HG03565 (cell line): ENCODE measurements around the gene ELAPOR1.
"Not testable (repeated sequence)": the region's sequence is repeated elsewhere in the genome, so short reads cannot be mapped to it uniquely, and the experiment has no call there.

ENCODE experiments used
- ATAC-seq: cut with Tn5 transposase; IDR thresholded peaks from one replicate; pipeline ENCODE4 v1.9.1; 2021; ENCODE audit warnings: mild to moderate bottlenecking, moderate library complexity; ENCODE audit not compliant: unreplicated experiment

Gene ELAPOR1

DNA sequence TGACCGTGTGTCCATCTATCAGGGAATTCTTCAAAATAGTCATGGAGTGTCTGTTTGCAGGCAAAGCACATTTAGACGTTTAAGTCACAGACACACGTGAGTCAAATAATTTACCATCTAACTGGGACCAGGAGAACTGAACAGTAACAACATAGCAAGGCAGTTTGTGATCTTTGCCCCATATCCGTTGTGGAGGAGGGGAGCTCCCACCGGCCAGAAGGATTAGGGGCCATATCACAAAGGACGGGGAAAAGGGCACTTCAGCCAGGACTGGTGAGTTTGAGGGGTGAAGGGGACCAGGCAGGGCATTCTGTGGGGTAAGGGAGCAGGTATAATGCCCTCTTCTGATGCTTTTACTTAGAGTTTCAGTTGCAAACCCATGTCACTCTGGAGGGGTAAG is 22.9 kb downstream of the ELAPOR1 start:
- ATAC-seq, result no peak

DNA sequence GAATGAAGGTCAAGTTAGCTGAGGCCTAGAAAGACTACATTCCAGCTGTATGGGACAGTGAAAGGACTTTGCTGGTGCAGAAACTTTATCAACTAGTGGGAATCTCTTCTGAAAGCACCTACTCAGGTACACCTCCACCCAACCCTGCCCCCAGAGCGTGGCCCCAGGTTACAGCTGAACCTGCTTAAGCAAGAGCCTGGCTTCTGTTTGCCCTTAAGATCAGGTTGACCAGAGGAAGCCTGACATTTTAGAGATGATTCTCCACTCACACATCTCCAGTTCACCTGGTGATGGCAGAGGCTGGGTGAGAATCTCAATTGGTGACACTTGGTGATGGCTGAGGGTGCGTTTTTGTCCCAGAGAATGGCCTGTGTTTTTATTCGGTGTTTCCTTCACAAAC is 24.0 kb downstream of the ELAPOR1 start:
- ATAC-seq, result no peak

DNA sequence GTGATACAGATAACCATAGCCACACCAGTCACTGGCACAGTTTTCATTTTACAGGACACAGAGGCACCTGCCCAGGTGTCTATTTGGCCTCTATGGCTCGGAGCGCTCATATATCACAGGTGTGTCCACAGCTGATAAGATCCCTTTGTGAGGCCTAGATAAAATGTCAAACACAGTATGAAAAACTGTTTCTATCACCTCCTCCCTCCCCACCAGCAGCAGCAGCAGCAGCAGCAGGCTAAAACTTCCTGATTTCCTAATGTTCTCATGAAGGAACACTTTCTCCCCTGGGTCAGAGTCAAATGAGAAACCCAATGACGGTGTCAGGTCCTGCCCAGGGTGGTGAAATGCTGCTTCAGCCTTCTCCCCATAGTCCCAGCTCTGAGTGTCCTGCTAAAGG is 24.4 kb downstream of the ELAPOR1 start:
- ATAC-seq, result no peak

DNA sequence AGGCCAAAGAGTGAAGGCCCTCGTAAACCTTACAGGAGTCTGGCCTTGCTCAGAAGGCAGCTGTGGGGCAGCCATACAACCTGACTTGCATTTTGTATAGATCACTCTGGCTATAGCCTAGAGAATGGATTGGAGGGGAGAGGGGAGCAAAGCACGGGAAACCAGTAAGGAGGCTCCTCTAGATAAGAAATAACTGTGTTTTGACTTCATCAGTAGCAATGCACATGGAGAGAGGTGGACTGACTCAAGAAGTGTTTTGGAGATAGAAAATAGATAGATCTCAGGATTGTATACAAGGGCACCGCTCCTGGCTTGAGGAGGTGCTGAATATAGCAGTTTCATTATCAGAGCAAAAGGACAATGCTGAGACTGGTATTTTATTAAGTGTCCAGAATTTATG is 26.5 kb downstream of the ELAPOR1 start:
- ATAC-seq, result no peak

DNA sequence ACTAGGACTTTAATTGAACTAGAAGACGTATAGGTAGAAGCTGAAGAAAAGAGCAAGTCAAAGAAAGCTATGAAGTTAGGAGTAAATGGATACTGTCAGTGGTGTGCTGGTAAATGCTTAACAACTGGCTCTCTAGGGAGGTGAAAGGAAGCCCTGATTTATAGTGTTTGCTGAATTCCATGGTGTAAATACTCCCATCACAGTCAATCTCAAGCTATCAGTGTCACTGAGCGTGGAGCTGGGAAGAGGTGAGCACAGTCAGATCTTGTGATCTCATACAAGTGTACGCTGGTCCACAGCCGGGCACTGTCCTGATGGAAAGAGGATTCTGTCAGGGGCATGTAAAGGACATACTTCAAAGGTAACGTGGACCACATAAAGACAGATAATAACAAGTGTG is 28.3 kb downstream of the ELAPOR1 start:
- no peak for ATAC-seq

DNA sequence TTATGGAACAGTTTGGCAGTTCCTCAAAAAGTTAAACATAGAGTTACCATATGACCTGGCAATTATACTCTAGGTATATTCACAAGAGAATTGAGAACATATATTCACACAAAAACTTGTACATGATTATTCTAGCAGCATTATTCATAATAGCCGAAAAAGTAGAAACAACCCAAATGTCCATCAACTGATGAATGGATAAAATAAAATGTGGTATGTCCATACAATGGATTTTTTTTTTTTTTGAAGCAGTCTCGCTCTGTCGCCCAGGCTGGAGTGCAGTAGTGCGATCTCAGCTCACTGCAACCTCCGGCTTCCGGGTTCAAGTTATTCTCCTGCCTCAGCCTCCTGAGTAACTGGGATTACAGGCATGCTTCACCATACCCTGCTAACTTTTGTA is 28.8 kb downstream of the ELAPOR1 start:
- ATAC-seq, result not testable (repeated sequence)

DNA sequence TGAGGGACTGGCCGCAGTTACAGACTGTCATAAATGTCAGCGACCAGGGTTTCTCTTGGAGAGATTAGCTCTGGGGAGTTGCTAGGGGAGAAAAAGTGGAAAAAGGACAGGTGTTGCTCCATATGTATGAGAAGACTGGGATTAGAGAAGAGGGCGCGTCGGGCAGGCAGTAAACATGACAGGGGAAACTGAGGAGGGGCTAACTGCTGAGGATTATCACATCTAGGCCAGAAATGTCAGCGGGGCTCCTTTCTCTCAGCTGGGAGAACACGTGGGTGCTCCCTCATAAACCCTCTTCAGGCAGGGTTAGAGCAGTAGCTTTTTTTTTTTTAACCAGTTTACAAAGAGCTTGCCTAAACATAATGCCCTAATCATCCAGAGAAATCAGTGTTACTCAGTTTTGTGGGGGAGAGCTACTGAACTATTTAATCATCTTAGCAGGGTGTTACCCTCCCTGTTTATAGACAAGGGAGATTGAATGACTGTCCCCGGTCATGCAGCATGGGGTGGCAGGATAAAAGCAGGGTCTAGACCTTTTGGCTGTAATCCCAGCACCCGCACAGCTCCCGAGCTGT is 35.2 kb downstream of the ELAPOR1 start:
- no peak for ATAC-seq

DNA sequence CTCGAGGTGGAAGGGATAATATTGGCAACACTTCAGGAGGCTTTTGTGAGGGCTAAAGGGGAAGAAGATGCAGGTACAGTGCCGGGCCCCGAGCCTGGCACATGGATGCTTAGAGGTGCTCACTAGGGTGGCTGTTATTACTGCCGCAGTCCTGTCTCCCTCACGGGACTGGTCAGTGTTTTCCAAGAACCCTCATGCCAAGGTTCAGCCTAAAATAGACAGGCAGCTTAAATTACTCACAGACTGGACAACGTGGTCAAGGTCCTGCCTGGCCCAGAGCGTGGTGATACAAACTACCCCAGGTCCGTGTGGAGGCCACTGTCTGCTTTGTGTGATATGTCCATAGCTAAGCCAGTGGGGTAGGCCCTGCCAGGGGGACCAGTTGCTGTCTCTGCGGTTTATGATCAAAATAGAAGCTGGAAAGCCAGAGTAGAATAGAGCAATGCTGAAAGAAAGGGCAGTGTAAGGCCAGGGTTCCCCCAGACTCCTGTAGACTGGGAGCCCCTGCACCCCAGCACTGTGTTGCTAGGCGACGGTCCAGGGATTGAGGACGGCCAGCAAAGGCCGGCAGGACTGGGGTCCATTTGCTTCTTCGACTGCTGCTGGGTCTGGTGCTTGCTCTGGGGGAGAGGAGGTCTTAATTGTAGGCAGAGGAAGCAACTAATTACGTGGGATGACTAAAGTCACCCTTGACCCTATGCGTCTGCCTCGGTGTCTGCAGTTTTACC is 36.1 kb downstream of the ELAPOR1 start:
- ATAC-seq, result no peak

DNA sequence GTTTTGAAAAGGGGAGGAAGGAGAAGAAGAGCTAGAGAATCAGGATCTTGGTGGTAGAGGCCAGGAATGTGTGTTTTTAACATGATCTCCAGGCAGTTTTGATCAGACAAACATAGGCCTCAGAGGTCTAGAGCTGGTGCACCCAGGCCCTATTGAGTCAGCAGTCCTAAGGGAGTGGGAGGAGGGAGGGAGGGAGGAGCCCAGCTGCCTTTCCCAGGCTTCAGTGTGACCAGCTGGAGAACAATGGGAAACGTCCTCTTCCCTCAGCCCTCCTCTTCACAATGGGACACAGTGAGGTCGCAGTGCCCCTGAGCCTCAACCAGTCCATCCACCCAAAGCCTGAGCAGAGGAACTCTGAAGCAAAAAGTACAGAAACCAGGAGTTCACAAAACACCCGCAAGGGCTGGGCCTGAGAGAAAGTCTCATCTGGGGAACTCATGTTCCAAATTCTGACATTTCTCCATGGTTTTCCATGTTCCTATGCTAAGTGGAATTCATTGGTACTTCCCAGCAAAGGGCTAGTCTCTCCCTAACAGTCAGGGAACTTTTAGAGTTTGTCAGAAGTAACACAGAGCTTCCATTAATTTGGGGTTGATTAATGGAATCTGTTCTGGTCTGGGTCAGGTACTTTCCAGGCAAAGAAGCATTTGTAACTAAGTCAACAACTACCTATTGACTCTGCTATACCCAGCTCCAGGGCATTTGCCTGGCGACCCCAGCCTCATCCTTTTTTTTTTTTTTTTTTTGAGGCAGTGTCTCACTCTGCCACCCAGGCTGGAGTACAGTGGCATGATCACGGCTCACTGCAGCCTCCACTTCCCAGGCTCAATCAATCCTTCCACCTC is 37.5 kb downstream of the ELAPOR1 start:
- ATAC-seq, result no peak

DNA sequence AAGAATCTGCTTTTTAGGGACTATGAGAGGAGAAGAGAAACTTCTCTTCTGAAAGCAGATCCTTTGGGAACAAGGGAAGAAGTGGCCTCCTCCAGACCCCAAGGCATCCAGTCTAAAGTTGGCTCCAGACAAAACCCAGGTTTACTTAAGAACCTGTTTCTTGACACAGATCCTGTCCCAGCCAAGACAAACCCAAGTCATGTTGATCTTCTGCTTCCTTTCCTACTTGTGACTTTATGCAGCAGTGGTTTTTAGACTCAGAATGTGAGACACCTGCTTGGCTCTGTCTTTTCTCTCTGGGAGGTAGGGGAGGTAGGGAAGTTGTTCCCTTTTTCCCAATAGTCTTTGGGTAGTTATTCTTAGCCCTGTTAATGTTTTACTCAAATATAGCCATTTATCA is 38.3 kb downstream of the ELAPOR1 start:
- ATAC-seq, result no peak

DNA sequence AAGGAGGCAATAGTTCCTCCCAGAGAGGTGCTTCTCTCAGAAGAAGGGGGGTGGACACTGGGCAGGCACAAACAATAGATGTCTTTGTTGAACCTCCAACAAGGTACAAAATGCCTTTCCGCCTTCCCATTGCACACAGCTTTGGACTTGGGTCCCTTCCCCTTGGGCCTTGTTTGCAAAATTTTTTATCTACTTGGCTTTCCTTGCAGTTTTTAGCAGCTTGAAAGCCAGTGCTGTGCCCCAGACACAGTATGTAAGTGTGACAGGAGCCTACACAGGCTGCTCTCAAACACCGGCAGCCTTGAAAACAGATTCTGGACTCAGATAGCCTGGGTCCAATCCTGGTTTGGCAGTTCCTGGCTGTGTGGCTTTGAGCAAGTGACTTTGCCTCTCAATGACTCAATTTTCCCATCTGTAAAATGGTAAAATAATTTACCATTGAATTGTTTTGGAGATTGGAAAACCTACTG is 43.0 kb downstream of the ELAPOR1 start:
- ATAC-seq, result no peak

DNA sequence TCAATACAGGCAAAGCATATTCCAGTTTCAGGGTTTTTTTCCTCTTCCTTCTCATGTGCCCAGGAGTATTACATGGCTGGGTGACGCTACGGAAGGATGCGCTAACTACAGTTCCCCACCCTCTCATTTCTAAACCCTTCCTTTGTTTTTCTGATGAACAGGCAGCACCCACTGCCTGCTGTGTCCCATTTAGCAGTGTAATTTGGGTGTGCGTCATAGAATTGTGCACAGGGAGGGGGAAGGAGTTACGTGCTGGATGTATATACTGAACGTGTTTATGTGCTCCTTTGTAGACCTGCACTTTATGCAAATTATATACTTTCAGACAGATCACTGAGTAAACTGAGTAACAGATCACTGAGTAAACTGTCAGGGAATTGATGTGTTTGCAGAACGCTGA is 44.5 kb downstream of the ELAPOR1 start:
- no peak for ATAC-seq

DNA sequence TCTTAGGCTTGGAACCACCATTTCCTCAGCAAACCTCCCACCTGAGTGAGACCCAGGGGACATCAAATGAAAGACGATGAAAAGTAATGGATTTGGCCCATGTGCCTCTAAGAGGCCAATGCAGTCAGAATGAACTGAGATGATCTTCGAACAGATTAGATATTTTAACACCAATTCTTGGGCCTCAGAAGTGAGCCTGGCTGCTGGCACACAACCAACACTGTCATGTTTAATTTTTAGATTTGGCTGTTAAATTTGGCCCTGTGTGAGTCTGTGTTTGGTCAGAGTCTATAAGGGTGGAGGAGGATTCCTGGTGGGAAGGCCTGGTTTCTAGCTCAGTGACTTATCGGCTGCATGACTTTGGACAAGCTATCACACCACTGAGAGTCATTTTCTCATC is 45.4 kb downstream of the ELAPOR1 start:
- no peak for ATAC-seq

DNA sequence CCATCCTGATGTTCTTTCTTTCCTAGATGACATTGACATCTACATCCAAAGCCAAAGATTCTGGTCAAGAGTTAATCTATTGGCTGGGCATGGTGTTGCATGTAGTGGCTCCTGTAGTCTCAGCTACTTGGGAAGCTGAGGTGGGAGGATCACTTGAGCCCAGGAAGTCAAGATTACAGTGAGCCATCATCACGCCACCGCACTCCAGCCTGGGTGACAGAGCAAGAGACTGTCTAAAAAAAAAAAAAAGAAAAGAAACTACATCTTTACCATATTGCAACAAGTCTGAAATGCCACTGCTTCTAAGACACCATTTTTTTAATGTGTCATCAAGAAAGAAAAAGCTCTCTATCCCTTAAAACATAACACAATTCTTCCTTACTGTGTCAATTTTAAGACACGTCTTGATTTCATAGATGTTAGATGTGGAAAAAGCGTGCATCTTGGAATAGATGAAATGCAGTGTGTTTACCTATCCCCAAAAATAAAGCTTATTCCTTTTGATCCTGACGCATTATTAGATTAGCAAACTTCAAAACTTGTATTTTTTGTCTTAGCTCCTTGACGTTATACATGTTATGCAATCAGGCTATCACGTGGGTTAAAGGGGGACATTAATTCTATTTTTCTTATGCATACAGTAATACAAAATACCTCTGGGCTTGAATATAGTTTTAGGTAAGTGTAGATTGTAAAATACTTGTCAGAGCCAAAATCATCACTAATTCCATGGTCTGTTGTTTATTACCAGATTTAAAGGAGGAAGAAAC is 46.3 kb downstream of the ELAPOR1 start:
- no peak for ATAC-seq

DNA sequence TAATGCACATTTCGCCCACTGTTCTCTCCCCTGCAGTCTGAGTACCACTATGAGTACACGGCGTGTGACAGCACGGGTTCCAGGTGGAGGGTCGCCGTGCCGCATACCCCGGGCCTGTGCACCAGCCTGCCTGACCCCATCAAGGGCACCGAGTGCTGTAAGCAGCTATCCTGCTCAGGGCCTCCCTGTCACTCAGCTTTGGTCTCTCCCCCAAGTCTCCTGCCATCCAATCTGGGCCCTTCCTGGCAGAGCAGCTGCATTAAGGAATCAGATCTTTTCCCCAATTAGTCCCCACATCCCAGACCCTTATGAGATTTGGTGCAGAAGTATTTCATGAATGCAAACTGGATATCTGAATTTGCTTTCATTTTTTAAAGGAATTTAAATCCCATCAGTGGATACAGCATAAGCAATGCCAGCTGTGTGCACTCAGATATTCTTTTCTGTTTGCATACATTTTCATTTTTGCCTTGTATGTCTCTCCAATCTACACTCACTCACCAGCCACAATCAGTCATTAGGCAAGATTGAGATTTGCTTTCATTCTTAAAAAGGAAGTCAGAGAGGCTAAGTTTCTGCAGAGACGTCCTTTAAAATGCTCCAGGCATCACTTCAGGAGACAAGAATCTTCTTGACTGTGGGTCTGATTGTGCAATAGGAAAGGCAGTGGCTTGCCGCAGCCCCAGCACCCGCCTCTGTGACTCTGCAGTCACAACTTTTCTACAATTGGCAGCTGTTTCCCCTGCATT is 48.1 kb downstream of the ELAPOR1 start:
- no peak for ATAC-seq

DNA sequence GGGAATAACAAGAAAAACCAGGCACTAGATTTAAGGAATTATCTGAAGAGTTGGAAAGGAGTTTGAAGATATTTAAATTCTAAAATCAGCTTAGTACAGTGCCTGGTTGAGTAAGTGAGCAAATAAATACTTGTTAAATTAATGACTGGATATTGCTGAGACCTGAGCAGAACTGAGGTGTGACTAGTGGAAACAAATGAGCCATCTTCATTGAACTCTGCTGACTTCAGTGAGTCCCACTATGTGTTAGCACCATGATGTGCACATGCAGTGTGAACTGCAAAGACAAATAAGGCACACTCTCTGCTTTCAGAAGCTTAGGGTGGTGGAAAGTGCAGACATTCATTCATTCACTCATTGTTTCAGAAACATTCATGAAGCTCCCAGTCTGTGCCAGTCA is 48.7 kb downstream of the ELAPOR1 start:
- no peak for ATAC-seq

DNA sequence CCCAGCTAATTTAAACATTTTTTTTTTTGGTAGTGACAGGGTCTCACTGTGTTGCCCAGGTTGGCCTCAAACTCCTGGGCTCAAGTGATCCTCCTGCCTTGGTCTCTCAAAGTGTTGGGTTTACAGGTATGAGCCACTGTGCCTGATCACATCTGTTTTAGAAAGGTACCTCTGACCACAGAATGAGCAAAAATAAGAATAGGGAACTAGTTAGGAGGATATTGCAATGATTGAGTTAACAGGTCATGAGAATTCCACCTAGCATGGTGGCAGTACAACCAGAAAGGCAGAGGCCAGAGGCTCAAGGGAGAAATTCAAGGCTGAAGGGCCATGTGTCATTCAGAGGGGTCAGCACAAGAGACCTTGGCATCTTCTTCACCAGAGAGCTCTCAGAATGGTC is 49.6 kb downstream of the ELAPOR1 start:
- ATAC-seq, result no peak
